Colonic mucosa (tissue), 4 donors: ENCODE measurements around the gene QDPR. TPM values are rescaled to one million over a fixed set of nuclear protein-coding genes. Genes with fewer than 3 reads are reported as not detected.

Experiments used
- DNase-seq: peaks from one replicate; pipeline ENCODE4 v3.0.0-alpha.2; 2020
- H3K27ac ChIP-seq: fragments of 200-600 bp; one replicate; pipeline ENCODE4 v1.8.0; 2021
- H3K27me3 ChIP-seq: fragments of 200-600 bp; one replicate; pipeline ENCODE4 v1.8.0; 2021
- H3K36me3 ChIP-seq: fragments of 200-600 bp; one replicate; pipeline ENCODE4 v1.8.0; 2021
- H3K4me1 ChIP-seq: fragments of 200-600 bp; one replicate; pipeline ENCODE4 v1.8.0; 2021; ENCODE audit warnings: mild to moderate bottlenecking
- H3K4me3 ChIP-seq: fragments of 200-600 bp; one replicate; pipeline ENCODE4 v1.8.0; 2021
- H3K9ac ChIP-seq, 2 donors: one replicate each; pipeline ENCODE4 v1.7.0; 2013; ENCODE audit warnings: control low read depth in 2 of 2, low read depth in 2 of 2, low read length in 2 of 2
- H3K9me3 ChIP-seq: fragments of 200-600 bp; one replicate; pipeline ENCODE4 v1.8.0; 2021
- intact Hi-C: fragments of 100-400 bp; cut with DNase I; formaldehyde crosslinking; loops from one replicate; pipeline ENCODE4 v1.14.1; 2022
- total RNA-seq, 2 donors: library from RNA; stranded (reverse); fragmentation: NEBNext Ultra II Directional in 1 of 2; extraction: Animal tissue kit (Norgen Biotek cat#: 25700) in 1 of 2; gene quantifications; one replicate each; pipeline ENCODE4 v1.2.1, GENCODE V29; 2021
- TF ChIP-seq, protein P1 (sequence below): fragments of 200-600 bp; IDR thresholded peaks from one replicate; pipeline ENCODE4 v1.8.0; 2022; ENCODE audit warnings: antibody characterized with exemption, mild to moderate bottlenecking
- donor health status: healthy.
- donor health status: DM: no; HTN: no; CAD: no.
- donor health status: DM: no; HTN: no; CAD: no.

The QDPR gene
- total RNA-seq, 2 donors from 2014 or later: 27.2 to 27.3 TPM

- Histone ChIP-seq H3K27ac (no peak overlapping the region), H3K9ac (no peak overlapping the region), H3K27me3 (no peaks in the 10 kb centered on the region), H3K4me1 (no peaks in the 10 kb centered on the region), H3K9me3 (no peaks in the 10 kb centered on the region), H3K4me3 (no peak overlapping the region), H3K36me3 (no peaks in the 10 kb centered on the region)
- DNase-seq: no peak
- intact Hi-C loops: loop anchor here (10.0 kb wide), 1 partner anchor 247 kb away; no protein-coding TSS in a partner anchor
- TF ChIP-seq, protein P1, sequence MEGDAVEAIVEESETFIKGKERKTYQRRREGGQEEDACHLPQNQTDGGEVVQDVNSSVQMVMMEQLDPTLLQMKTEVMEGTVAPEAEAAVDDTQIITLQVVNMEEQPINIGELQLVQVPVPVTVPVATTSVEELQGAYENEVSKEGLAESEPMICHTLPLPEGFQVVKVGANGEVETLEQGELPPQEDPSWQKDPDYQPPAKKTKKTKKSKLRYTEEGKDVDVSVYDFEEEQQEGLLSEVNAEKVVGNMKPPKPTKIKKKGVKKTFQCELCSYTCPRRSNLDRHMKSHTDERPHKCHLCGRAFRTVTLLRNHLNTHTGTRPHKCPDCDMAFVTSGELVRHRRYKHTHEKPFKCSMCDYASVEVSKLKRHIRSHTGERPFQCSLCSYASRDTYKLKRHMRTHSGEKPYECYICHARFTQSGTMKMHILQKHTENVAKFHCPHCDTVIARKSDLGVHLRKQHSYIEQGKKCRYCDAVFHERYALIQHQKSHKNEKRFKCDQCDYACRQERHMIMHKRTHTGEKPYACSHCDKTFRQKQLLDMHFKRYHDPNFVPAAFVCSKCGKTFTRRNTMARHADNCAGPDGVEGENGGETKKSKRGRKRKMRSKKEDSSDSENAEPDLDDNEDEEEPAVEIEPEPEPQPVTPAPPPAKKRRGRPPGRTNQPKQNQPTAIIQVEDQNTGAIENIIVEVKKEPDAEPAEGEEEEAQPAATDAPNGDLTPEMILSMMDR: no peak
Measured at GRCh38 chr4:17557880-17558279, 46.0 kb upstream of the QDPR start.

GRCh38 chr4:17556498-17556897 lies 44.6 kb upstream of the QDPR start:
- Histone ChIP-seq H3K9ac (no peak overlapping the region), H3K27ac (no peak overlapping the region), H3K9me3 (no peaks in the 10 kb centered on the region), H3K4me3 (no peak overlapping the region), H3K4me1 (no peaks in the 10 kb centered on the region), H3K36me3 (no peaks in the 10 kb centered on the region), H3K27me3 (no peaks in the 10 kb centered on the region)
- TF ChIP-seq, protein P1: no peak
- intact Hi-C loops: loop anchor here (10.0 kb wide), 1 partner anchor 248 kb away; no protein-coding TSS in a partner anchor
- no peak for DNase-seq

- Histone ChIP-seq H3K9ac (no peak overlapping the region), H3K4me1 (no peaks in the 10 kb centered on the region), H3K36me3 (no peaks in the 10 kb centered on the region), H3K27me3 (no peaks in the 10 kb centered on the region), H3K27ac (no peak overlapping the region), H3K9me3 (no peaks in the 10 kb centered on the region), H3K4me3 (no peak overlapping the region)
- intact Hi-C loops: loop anchor here (10.0 kb wide), 1 partner anchor 250 kb away; no protein-coding TSS in a partner anchor
- TF ChIP-seq, protein P1: no peak
- DNase-seq: no peak
Measured at GRCh38 chr4:17554568-17554967, 42.7 kb upstream of the QDPR start.

DNA sequence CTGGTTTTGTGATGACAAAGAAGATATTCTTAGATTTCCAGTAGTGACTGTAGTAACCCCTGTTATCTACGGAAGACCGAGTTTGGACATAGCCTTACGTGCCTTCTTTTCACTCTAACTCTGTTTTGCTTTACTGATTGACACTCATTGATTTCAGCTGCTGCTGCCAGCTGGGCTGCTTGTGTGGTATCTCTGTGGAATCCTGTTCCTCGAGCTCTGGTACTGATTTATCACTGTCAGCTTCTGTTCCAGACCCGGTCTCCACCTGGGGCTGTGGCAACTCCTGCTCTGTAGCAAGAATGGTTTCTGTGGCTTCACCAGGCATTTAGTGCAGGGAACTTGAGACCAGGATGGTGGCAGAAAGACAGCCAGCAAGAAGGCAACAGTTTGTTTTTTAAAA lies 40.5 kb upstream of the QDPR start:
- no peaks in the 10 kb centered on the region for H3K9me3 ChIP-seq
- no peak overlapping the region for H3K4me3 ChIP-seq
- H3K27ac ChIP-seq: no peak overlapping the region
- intact Hi-C loops: loop anchor here (10.0 kb wide), 1 partner anchor 252 kb away; no protein-coding TSS in a partner anchor
- no peaks in the 10 kb centered on the region for H3K4me1 ChIP-seq
- TF ChIP-seq, protein P1: no peak
- no peaks in the 10 kb centered on the region for H3K27me3 ChIP-seq
- H3K9ac ChIP-seq: no peak overlapping the region
- H3K36me3 ChIP-seq: no peaks in the 10 kb centered on the region
- DNase-seq: no peak

DNA sequence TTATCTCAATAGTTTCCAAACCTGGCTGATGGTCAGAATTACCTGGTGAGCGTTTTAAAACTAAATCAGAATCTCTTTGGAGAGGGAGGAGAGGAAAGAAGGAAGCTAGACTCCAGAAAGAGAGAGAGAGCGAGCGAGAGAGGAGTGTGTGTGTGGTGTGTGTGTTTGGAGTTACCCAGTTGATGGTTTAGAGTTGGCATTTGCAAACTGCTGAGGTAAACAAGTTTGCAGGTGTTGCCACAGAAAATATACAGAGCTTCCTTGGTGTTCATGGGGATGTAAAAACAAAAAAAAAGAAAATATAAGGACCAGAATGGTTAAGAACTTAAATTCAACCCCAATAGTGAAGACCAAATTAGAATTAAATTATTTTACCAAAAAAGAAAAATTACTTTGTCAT lies 38.7 kb upstream of the QDPR start:
- H3K9me3 ChIP-seq: no peaks in the 10 kb centered on the region
- no peak for DNase-seq
- H3K4me1 ChIP-seq: no peaks in the 10 kb centered on the region
- intact Hi-C loops: loop anchor here (10.0 kb wide), 1 partner anchor 254 kb away; no protein-coding TSS in a partner anchor
- no peak overlapping the region for H3K27ac ChIP-seq
- H3K4me3 ChIP-seq: no peak overlapping the region
- no peaks in the 10 kb centered on the region for H3K27me3 ChIP-seq
- TF ChIP-seq, protein P1: no peak
- no peak overlapping the region for H3K9ac ChIP-seq
- H3K36me3 ChIP-seq: no peaks in the 10 kb centered on the region
